HEK293T (cell line): Measurements from ENCODE around the gene LINGO1.

Source experiments
- CTCF ChIA-PET: fragments of 350-600 bp; formaldehyde crosslinking; extraction: SDS; loops from one replicate; lab custom pipeline; 2021; ENCODE audit warnings: antibody characterized with exemption, inconsistent platforms; lab: Yijun Ruan, JAX
- POLR2A ChIA-PET: fragments of 350-600 bp; formaldehyde crosslinking; extraction: SDS; loops from one replicate; lab custom pipeline; 2020; ENCODE audit warnings: antibody characterized with exemption, inconsistent platforms; lab: Yijun Ruan, JAX
- DNase-seq: peaks from one replicate; pipeline ENCODE4 v3.0.0; 2012; ENCODE audit warnings: mixed read lengths; ENCODE audit errors: extremely low spot score
- ARNT ChIP-seq: fragments of 450-650 bp; IDR thresholded peaks from 2 replicates; pipeline ENCODE4 v1.6.1; 2017; ENCODE audit warnings: mild to moderate bottlenecking
- BHLHE40 ChIP-seq: fragments of 450-650 bp; IDR thresholded peaks from 2 replicates; pipeline ENCODE4 v1.6.1; 2016; ENCODE audit warnings: mild to moderate bottlenecking, moderate library complexity, borderline replicate concordance
- CTBP1 ChIP-seq: fragments of 450-650 bp; IDR thresholded peaks from 2 replicates; pipeline ENCODE4 v1.6.1; 2016; ENCODE audit warnings: borderline replicate concordance
- ELF4 ChIP-seq: fragments of 450-650 bp; IDR thresholded peaks from 2 replicates; pipeline ENCODE4 v1.6.1; 2017; ENCODE audit warnings: antibody characterized with exemption
- FOXA1 ChIP-seq: fragments of 450-650 bp; IDR thresholded peaks from 2 replicates; pipeline ENCODE4 v1.6.1; 2016; ENCODE audit warnings: mild to moderate bottlenecking
- FOXK2 ChIP-seq: fragments of 450-650 bp; IDR thresholded peaks from 2 replicates; pipeline ENCODE4 v1.6.1; 2016; ENCODE audit warnings: mild to moderate bottlenecking
- FOXM1 ChIP-seq: fragments of 450-650 bp; IDR thresholded peaks from 2 replicates; pipeline ENCODE4 v1.6.1; 2017; ENCODE audit warnings: mild to moderate bottlenecking, borderline replicate concordance
- HDGF ChIP-seq: fragments of 450-650 bp; IDR thresholded peaks from 2 replicates; pipeline ENCODE4 v1.6.1; 2017; ENCODE audit warnings: antibody characterized with exemption, borderline replicate concordance
- L3MBTL2 ChIP-seq: fragments of 450-650 bp; conservative IDR thresholded peaks from 2 replicates; pipeline ENCODE4 v1.6.1; 2016; ENCODE audit warnings: mild to moderate bottlenecking
- LEF1 ChIP-seq: fragments of 450-650 bp; IDR thresholded peaks from 2 replicates; pipeline ENCODE4 v1.6.1; 2017; ENCODE audit warnings: mild to moderate bottlenecking, borderline replicate concordance
- NFRKB ChIP-seq: fragments of 450-650 bp; IDR thresholded peaks from 2 replicates; pipeline ENCODE4 v1.6.1; 2016; ENCODE audit warnings: mild to moderate bottlenecking, moderate library complexity
- SP1 ChIP-seq: fragments of 450-650 bp; IDR thresholded peaks from 2 replicates; pipeline ENCODE4 v1.6.1; 2017
- SUZ12 ChIP-seq: fragments of 450-650 bp; IDR thresholded peaks from 2 replicates; pipeline ENCODE4 v1.6.1; 2016; ENCODE audit warnings: mild to moderate bottlenecking
- TARDBP ChIP-seq: fragments of 450-650 bp; IDR thresholded peaks from 2 replicates; pipeline ENCODE4 v1.6.1; 2016
- ZNF384 ChIP-seq: fragments of 450-650 bp; IDR thresholded peaks from 2 replicates; pipeline ENCODE4 v1.6.1; 2016
- TF ChIP-seq, protein P1 (sequence below): fragments of 450-650 bp; IDR thresholded peaks from 2 replicates; pipeline ENCODE4 v1.6.1; 2016

Gene LINGO1

DNA sequence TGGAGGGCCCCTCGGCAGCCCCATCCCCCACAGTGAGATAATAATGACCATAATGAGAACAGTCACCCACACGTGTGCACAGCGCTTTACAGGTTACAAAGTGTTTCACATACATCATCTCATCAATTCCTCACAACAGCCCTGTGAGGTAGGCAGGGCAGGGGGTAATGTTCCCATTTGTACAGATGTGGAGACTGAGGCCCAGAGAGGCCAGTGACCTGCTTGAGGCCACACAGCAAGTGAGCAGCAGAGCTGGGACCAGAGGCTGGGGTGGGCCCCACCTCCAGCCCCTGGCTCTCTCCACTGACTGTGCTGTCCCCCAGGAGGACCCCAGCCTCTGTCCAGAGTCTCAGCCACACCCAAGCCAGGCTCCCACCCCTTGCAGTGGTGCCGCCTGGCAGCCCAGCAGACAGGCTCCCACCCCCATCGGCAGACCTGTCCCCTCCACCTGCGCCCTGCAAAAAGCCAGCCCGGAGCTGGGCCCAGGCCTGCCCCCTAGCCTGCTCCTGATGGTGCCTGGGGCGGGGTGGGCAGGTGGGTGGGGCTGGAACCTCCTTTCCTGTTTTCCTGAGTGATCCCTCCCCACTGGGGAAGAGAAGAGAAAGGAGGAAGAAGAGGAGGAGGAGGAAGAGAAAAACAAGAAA, 19.6 kb downstream of the LINGO1 start:
- no peak for TF ChIP-seq SP1
- TF ChIP-seq SUZ12 = no peak
- no peak for TF ChIP-seq NFRKB
- no peak for TF ChIP-seq FOXM1
- no peak for TF ChIP-seq ELF4
- no peak for TF ChIP-seq TARDBP
- TF ChIP-seq CTBP1 = no peak
- no peak for TF ChIP-seq L3MBTL2
- TF ChIP-seq FOXA1 = no peak
- TF ChIP-seq FOXK2 = no peak
- no peak for TF ChIP-seq LEF1
- TF ChIP-seq HDGF = no peak
- POLR2A ChIA-PET = no interaction called here
- CTCF ChIA-PET = no interaction called here
- DNase-seq = no peak

DNA sequence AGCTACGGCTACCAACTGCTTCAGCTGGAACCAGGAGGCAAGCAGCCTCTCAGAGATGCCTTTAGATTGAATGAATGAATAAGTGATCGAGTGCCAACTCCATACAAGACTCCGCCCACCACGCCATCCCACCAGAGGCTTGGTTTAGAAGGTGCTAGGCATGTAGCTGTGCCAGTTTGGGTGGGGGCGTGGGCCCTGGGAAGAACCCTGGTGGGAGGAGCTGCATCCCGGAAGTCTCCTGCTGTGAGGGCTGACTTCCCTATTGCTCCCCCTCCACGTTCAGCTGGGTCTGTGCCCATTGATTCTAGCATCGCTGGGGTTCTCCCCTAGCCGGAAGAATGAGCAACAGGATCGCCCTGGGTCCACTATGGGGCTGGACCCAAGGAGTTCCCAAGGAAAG, 20.9 kb downstream of the LINGO1 start:
- POLR2A ChIA-PET = no interaction called here
- no peak for TF ChIP-seq TARDBP
- CTCF ChIA-PET = interaction anchor here (0.6 to 0.8 kb wide), 3 partner anchors 14 to 656 kb away, joined by 3 to 6 read pairs (median 4); partner anchors contain the start of gene LINGO1
- no peak for DNase-seq

GRCh38 chr15:77610731-77611130, 22.0 kb downstream of the LINGO1 start:
- POLR2A ChIA-PET = no interaction called here
- no peak for DNase-seq
- CTCF ChIA-PET = no interaction called here
- TF ChIP-seq L3MBTL2 (no peak), FOXK2 (no peak), CTBP1 (no peak), LEF1 (no peak), FOXA1 (no peak), NFRKB (no peak), HDGF (no peak), SUZ12 (no peak), SP1 (no peak), TARDBP (no peak), ARNT (no peak), ELF4 (no peak), FOXM1 (no peak), ZNF384 (no peak)

DNA sequence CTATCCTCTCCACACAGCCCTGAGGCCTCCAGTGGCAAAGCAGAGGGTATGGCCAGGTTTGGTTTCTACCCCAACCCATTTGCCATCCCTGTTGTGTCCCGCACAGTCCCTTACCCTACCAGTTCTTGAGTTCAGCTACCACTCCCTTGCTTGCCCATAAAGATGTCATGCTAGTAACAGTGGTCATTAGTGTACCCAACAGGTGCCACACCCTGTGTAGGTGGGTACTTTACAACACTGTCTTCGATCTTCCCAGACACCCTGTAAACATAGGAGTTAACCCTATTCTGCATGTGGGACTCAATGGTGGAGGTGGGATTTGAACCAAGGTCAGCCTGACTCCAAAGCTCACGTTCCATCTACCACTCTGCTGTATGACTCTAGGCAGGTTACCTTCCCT, 23.2 kb downstream of the LINGO1 start:
- CTCF ChIA-PET = interaction anchor here (0.8 to 7.6 kb wide), 3 partner anchors 8 to 265 kb away, joined by 3 to 65 read pairs (median 15); partner anchors contain the start of gene LINGO1
- DNase-seq = no peak
- POLR2A ChIA-PET = interaction anchor here (0.8 to 2.2 kb wide), 3 partner anchors 10 to 66 kb away, joined by 3 to 10 read pairs (median 6); no protein-coding TSS in a partner anchor
- no peak for TF ChIP-seq FOXM1
- TF ChIP-seq SUZ12 = no peak
- TF ChIP-seq FOXA1 = no peak
- no peak for TF ChIP-seq ZNF384
- no peak for TF ChIP-seq SP1
- no peak for TF ChIP-seq NFRKB
- TF ChIP-seq BHLHE40 = no peak
- TF ChIP-seq LEF1 = no peak
- TF ChIP-seq, protein P1, sequence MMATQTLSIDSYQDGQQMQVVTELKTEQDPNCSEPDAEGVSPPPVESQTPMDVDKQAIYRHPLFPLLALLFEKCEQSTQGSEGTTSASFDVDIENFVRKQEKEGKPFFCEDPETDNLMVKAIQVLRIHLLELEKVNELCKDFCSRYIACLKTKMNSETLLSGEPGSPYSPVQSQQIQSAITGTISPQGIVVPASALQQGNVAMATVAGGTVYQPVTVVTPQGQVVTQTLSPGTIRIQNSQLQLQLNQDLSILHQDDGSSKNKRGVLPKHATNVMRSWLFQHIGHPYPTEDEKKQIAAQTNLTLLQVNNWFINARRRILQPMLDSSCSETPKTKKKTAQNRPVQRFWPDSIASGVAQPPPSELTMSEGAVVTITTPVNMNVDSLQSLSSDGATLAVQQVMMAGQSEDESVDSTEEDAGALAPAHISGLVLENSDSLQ = no peak
- TF ChIP-seq TARDBP = no peak
- TF ChIP-seq L3MBTL2 = no peak
- no peak for TF ChIP-seq CTBP1
- TF ChIP-seq FOXK2 = no peak

GRCh38 chr15:77608774-77609173, 23.9 kb downstream of the LINGO1 start:
- TF ChIP-seq, protein P1 = no peak
- no peak for TF ChIP-seq FOXA1
- no peak for TF ChIP-seq HDGF
- no peak for TF ChIP-seq BHLHE40
- no peak for TF ChIP-seq L3MBTL2
- no peak for TF ChIP-seq ARNT
- TF ChIP-seq FOXK2 = no peak
- no peak for TF ChIP-seq TARDBP
- TF ChIP-seq NFRKB = no peak
- no peak for TF ChIP-seq SP1
- no peak for TF ChIP-seq FOXM1
- TF ChIP-seq CTBP1 = no peak
- no peak for TF ChIP-seq ZNF384
- no peak for TF ChIP-seq ELF4
- TF ChIP-seq SUZ12 = no peak
- no peak for TF ChIP-seq LEF1
- DNase-seq = no peak
- ChIA-PET CTCF (interaction anchor here (0.7 to 7.6 kb wide), 6 partner anchors 9 to 266 kb away, joined by 3 to 65 read pairs (median 3); partner anchors contain the start of gene LINGO1), POLR2A (interaction anchor here (1.3 to 2.3 kb wide), 3 partner anchors 9 to 65 kb away, joined by 6 to 10 read pairs (median 9); no protein-coding TSS in a partner anchor)

GRCh38 chr15:77607894-77608261, 24.8 kb downstream of the LINGO1 start:
- ChIA-PET CTCF (interaction anchor here (1.0 to 7.6 kb wide), 4 partner anchors 10 to 266 kb away, joined by 3 to 65 read pairs (median 9); partner anchors contain the start of gene LINGO1), POLR2A (interaction anchor here (0.7 to 2.3 kb wide), 4 partner anchors 8 to 23 kb away, joined by 3 to 10 read pairs (median 8); no protein-coding TSS in a partner anchor)
- DNase-seq = no peak
- 0 out of 2 replicates have a peak, but pooled peaks have one; percentile 2 for TF ChIP-seq HDGF
- TF ChIP-seq CTBP1 = no peak
